ENCODE results near the gene EFCC1.

Gene EFCC1

DNA sequence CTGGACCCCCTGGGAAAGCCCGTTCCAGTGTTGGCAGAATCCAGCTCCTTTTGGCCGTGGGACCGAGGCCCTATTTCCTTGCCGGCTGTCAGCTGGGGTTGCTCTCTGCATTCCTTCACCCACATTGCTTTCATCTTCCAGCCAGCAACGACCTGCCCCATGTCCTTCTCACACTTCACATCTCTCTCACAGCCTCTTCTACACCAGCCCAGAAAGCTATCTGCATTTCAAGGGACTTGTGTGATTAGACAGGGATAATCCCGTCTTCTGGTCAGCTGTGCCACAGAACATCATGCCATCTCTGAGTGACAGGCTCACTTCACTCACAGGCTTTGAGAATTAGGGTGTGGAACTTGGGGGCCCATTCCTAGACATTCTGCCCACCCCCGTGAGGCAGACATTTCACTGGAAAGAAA lies 16.4 kb downstream of the EFCC1 start:
- in situ Hi-C loops (cut with HindIII; ENCODE audit: low sequenced_read_pairs), result loop anchor here (10.0 kb wide), 1 partner anchor 237 kb away; no protein-coding TSS in a partner anchor
- H3K4me3 ChIP-seq (ENCODE audit: low read depth, low read length), result no peak overlapping the region
- TF ChIP-seq, protein P1, sequence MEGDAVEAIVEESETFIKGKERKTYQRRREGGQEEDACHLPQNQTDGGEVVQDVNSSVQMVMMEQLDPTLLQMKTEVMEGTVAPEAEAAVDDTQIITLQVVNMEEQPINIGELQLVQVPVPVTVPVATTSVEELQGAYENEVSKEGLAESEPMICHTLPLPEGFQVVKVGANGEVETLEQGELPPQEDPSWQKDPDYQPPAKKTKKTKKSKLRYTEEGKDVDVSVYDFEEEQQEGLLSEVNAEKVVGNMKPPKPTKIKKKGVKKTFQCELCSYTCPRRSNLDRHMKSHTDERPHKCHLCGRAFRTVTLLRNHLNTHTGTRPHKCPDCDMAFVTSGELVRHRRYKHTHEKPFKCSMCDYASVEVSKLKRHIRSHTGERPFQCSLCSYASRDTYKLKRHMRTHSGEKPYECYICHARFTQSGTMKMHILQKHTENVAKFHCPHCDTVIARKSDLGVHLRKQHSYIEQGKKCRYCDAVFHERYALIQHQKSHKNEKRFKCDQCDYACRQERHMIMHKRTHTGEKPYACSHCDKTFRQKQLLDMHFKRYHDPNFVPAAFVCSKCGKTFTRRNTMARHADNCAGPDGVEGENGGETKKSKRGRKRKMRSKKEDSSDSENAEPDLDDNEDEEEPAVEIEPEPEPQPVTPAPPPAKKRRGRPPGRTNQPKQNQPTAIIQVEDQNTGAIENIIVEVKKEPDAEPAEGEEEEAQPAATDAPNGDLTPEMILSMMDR (IDR thresholded peaks at IDR 0.05; ENCODE audit: low read depth, low read length, missing control alignments), result no peak
- no peak for DNase-seq (ENCODE audit: low read depth)

DNA sequence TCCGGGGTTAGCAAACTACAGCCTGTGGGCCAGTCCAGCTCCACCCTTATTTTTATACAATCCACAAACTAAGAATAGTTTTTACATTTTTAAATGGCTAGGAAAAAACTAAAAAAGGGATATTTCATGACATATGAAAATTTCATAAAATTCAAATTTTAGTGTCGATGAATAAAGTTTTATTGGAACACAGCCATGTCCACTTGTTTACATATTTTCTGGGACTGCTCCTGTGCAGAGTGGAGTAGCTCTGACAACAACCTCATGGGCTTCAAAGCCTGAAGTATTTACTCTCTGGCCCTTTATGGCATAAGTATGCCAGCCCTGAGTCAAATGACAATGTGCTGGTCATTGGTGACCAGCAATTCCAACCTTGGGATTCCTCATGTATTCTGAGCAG lies 17.2 kb downstream of the EFCC1 start:
- H3K4me3 ChIP-seq (ENCODE audit: low read depth, low read length), result no peak overlapping the region
- TF ChIP-seq, protein P1 (IDR thresholded peaks at IDR 0.05; ENCODE audit: low read depth, low read length, missing control alignments), result no peak
- in situ Hi-C loops (cut with HindIII; ENCODE audit: low sequenced_read_pairs), result loop anchor here (10.0 kb wide), 1 partner anchor 237 kb away; no protein-coding TSS in a partner anchor
- no peak for DNase-seq (ENCODE audit: low read depth)

DNA sequence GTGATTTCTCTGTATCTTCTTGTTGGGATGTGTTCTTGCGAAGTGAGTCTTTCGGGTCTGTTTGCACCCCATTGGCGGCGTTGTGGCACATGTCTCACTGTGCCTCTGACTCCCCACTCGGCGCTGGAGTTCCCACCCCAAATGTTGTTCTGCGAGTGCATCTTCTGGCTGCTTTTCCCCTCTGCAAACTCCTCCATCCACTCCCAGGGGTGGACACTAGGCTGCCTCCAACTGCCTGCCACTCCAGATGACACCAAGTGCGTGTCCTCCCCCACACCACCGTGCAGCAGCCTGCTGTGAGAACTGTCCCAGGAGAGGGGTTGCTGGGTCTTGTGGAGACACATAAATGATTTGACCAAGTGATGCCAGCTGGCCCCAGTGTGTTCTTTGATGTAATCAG lies 17.6 kb downstream of the EFCC1 start:
- in situ Hi-C loops (cut with HindIII; ENCODE audit: low sequenced_read_pairs), result loop anchor here (10.0 kb wide), 1 partner anchor 236 kb away; no protein-coding TSS in a partner anchor
- TF ChIP-seq, protein P1 (IDR thresholded peaks at IDR 0.05; ENCODE audit: low read depth, low read length, missing control alignments), result no peak
- DNase-seq (ENCODE audit: low read depth), result no peak
- H3K4me3 ChIP-seq (ENCODE audit: low read depth, low read length), result no peak overlapping the region

DNA sequence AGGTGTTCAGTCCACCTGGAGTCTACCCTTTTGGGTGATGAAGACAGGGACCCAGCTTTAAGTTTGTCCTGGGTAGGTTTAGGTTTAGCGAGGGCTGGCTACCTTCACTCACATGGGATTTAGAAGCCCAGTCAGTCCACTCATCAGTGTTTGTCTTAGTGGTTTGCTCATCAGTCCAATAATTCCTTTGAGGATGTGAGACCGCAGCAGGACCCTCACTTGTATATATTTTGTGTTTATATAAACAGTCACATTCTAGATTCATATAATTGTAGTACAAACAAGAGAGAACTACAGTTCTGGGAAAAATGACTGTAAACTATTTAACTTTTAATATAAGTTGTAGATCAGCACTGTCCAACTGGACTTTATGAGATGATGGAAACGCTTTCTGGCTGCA lies 18.2 kb downstream of the EFCC1 start:
- TF ChIP-seq, protein P1 (IDR thresholded peaks at IDR 0.05; ENCODE audit: low read depth, low read length, missing control alignments), result no peak
- no peak overlapping the region for H3K4me3 ChIP-seq (ENCODE audit: low read depth, low read length)
- DNase-seq (ENCODE audit: low read depth), result no peak
- in situ Hi-C loops (cut with HindIII; ENCODE audit: low sequenced_read_pairs), result loop anchor here (10.0 kb wide), 1 partner anchor 236 kb away; no protein-coding TSS in a partner anchor

DNA sequence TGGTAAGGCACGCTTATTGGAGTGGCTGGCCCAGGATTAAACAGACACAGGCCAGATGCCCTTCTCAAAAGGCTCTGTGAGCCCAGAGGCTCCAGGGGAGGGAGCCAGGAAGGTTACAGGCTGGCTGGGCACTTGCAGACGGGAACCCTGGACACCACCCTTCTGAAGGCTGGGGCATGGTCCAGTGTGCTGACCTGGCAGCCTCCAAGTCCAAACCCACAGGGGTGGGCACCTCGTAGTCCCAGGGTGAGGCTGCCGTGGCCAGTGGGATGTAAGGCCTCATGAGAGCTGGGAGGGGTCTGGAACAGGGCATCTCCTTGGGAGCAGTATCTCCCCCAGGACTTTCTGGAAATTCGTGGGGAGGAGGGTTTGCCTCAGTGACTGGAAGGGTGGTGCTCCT lies 19.6 kb downstream of the EFCC1 start:
- no peak overlapping the region for H3K4me3 ChIP-seq (ENCODE audit: low read depth, low read length)
- in situ Hi-C loops (cut with HindIII; ENCODE audit: low sequenced_read_pairs), result no loop called here
- TF ChIP-seq, protein P1 (IDR thresholded peaks at IDR 0.05; ENCODE audit: low read depth, low read length, missing control alignments), result no peak
- DNase-seq (ENCODE audit: low read depth), result no peak

DNA sequence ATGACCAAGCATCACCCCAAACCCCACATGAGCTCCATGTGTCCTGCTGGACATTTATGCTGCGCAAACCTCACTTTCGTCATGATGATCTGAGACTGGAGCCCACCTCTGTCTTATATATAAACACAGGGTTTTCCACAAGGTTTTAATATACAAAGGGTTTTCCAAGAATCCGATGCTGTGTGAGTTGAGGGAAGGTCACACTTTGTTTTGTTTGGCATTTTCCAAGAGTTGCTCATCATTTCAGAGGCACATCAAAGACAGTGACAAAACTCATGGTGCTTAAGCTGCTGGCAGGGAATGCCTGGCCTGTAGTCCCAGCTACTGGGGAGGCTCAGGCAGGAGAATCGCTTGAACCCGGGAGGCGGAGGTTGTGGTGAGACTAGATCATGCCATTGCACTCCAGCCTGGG lies 20.0 kb downstream of the EFCC1 start:
- in situ Hi-C loops (cut with HindIII; ENCODE audit: low sequenced_read_pairs), result no loop called here
- TF ChIP-seq, protein P1 (IDR thresholded peaks at IDR 0.05; ENCODE audit: low read depth, low read length, missing control alignments), result no peak
- H3K4me3 ChIP-seq (ENCODE audit: low read depth, low read length), result no peak overlapping the region
- no peak for DNase-seq (ENCODE audit: low read depth)

All from astrocyte of the cerebellum (primary cell).